SJSA1 (cell line): ENCODE measurements around the gene SLC22A17. TPM values are rescaled to one million over a fixed set of nuclear protein-coding genes. Genes with fewer than 3 reads are reported as not detected.

Source experiments
- DNase-seq, 2 experiments: peaks; one replicate each; pipeline ENCODE4 v3.0.0-alpha.2; 2015 to 2020; ENCODE audit warnings: low spot score in 2 of 2, low read depth in 1 of 2
- H3K27ac ChIP-seq: fragments of 250-450 bp; sonication (Bioruptor Pico); 2 replicates; pipeline ENCODE4 v1.5.1; 2020; ENCODE audit warnings: mild to moderate bottlenecking, moderate library complexity
- H3K27me3 ChIP-seq: fragments of 250-450 bp; sonication (Bioruptor Pico); replicated peaks from 2 replicates; pipeline ENCODE4 v1.5.1; 2020; ENCODE audit warnings: mild to moderate bottlenecking, moderate library complexity
- H3K36me3 ChIP-seq: fragments of 250-450 bp; sonication (Bioruptor Pico); 2 replicates; pipeline ENCODE4 v1.5.1; 2020; ENCODE audit warnings: mild to moderate bottlenecking
- H3K4me1 ChIP-seq: fragments of 250-450 bp; sonication (Bioruptor Pico); replicated peaks from 2 replicates; pipeline ENCODE4 v1.6.1; 2021; ENCODE audit warnings: mild to moderate bottlenecking
- H3K4me3 ChIP-seq: fragments of 250-450 bp; sonication (Bioruptor Pico); 2 replicates; pipeline ENCODE4 v1.5.1; 2020; ENCODE audit warnings: mild to moderate bottlenecking
- H3K9me3 ChIP-seq: fragments of 250-450 bp; sonication (Bioruptor Pico); replicated peaks from 2 replicates; pipeline ENCODE4 v1.5.1; 2020; ENCODE audit warnings: mild to moderate bottlenecking
- total RNA-seq: library from RNA; depleted of rRNA; stranded (reverse); fragments of >200 nt; shearing (Covaris generic); gene quantifications from 2 replicates; pipeline ENCODE4 v1.2.3, GENCODE V29; 2014

Gene SLC22A17
- total RNA-seq, 1 experiment from 2014 or later: 3.2 TPM

DNA sequence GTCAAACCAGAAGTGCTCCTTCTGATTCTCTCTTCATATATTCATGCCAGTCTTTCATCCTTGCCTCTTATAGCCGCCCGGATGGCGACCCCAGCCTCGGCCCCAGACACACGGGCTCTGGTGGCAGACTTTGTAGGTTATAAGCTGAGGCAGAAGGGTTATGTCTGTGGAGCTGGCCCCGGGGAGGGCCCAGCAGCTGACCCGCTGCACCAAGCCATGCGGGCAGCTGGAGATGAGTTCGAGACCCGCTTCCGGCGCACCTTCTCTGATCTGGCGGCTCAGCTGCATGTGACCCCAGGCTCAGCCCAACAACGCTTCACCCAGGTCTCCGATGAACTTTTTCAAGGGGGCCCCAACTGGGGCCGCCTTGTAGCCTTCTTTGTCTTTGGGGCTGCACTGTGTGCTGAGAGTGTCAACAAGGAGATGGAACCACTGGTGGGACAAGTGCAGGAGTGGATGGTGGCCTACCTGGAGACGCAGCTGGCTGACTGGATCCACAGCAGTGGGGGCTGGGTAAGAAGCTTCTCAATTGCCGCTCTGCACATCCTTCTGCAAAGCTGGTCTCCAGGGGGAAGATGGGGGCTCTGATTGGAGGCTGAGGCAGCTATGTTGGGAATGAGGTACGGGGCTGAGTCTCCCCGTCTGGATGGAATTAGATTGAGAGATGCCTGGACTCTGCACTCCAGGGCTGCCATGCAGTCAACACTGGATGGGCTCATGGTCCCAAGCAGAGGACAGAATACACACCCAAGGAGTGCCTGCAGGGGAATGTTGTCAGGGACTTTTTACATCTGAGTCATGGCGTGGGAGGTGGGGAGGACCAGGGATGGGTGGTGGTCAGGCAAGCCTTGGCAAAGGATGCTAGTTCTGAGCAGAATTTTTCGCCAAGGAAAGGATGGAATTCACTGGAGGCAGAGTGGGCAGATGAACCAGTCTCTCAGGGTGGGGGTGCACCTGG lies 44.7 kb downstream of the SLC22A17 start:
- H3K27me3 ChIP-seq: no peaks in the 10 kb centered on the region
- no peaks in the 10 kb centered on the region for H3K9me3 ChIP-seq
- no peak overlapping the region for H3K27ac ChIP-seq
- peaks cover 46% of the 10 kb centered on the region for H3K36me3 ChIP-seq
- H3K4me1 ChIP-seq: peaks cover 16% of the 10 kb centered on the region
- H3K4me3 ChIP-seq: peak overlapping the region; percentile 64
- no peak for DNase-seq

DNA sequence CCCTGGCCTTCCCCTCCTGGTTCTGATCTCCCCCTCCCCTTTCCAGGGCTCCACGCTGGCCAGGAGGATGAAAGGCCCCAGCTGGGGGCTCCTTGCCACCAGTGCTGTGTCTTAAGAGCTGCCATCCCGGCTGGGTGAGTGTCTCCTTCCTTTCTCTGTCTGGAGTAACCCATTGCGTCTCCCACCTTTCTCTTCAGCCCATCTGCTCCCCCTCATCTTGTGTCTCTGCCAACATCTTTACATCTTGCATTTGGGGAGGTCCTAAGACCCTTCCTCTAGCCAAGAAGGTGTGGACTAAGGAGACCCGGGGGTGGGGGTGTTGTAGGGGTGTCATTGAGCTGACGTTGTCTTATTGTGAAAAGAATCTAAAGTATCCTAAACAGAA lies 45.5 kb downstream of the SLC22A17 start:
- H3K9me3 ChIP-seq: no peaks in the 10 kb centered on the region
- no peak for DNase-seq
- peaks cover 24% of the 10 kb centered on the region for H3K4me1 ChIP-seq
- no peaks in the 10 kb centered on the region for H3K27me3 ChIP-seq
- H3K27ac ChIP-seq: peak overlapping the region; percentile 64
- H3K36me3 ChIP-seq: peaks cover 46% of the 10 kb centered on the region
- peak overlapping the region; percentile 64 for H3K4me3 ChIP-seq

DNA sequence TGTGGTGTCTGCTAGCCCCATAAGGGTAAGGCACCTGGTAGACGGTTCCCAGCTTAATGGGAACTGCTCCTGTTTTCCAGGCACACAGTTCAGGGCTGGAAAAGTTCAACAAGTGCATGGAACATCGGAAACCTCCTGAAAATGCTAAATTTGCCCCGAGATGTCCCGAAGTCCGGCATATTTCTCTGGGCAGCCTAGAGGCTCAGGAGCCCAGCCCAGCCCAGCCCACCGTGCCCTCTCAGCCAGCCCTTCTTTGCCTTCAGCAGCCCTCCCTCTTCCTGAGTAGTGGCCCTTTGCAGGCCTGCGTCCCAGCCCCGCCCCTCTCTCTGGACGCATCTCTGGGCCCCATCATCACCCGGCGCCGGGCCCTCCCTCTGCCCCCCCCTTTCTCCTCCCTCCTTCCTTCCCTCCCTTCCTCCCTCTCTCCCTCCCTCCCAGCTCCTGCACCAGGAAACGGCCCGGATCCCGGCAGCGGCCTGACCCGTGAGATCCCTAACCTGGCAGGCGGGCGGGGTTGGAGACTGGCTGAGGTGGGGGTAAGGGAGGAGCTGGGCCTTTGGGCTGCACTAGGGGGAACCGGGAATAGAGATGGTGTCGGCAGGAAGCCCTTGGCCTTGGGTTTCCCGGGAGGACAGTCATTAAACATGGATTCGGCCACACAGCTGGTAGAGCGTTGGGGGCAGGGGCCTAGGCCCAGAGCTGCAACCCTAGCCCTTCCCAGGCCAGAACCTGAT lies 46.1 kb downstream of the SLC22A17 start, which contains the start of gene BCL2L2:
TSS of gene BCL2L2 (plus strand) at position 422 of the 734 bp plus-strand sequence. CDS start 935 bp downstream, outside the sequence.
- peaks cover 27% of the 10 kb centered on the region for H3K4me1 ChIP-seq
- H3K36me3 ChIP-seq: peaks cover 41% of the 10 kb centered on the region
- H3K27ac ChIP-seq: peak within 1 kb of the TSS; percentile 64
- H3K27me3 ChIP-seq: no peaks in the 10 kb centered on the region
- H3K9me3 ChIP-seq: no peaks in the 10 kb centered on the region
- DNase-seq: peak; percentile 78 to 92
- H3K4me3 ChIP-seq: peak within 1 kb of the TSS; percentile 64

- peak within 1 kb of the TSS; percentile 62 for H3K4me3 ChIP-seq
- peaks cover 1% of the 10 kb centered on the region for H3K36me3 ChIP-seq
- peak within 1 kb of the TSS; percentile 24 for H3K27ac ChIP-seq
- peak in 1 of 2 experiments; percentile 52 for DNase-seq
- H3K4me1 ChIP-seq: peaks cover 39% of the 10 kb centered on the region
- no peaks in the 10 kb centered on the region for H3K27me3 ChIP-seq
- no peaks in the 10 kb centered on the region for H3K9me3 ChIP-seq
Measured at GRCh38 chr14:23302290-23303225, 50.1 kb downstream of the SLC22A17 start, which contains the start of gene PPP1R3E. Gene PPP1R3E, minus strand, starts transcription at chr14:23302859. Its CDS starts 283 bp downstream, at chr14:23302576.

- Histone ChIP-seq H3K27me3 (no peaks in the 10 kb centered on the region), H3K4me1 (peaks cover 36% of the 10 kb centered on the region), H3K4me3 (peak overlapping the region; percentile 62), H3K9me3 (no peaks in the 10 kb centered on the region), H3K27ac (peak overlapping the region; percentile 24), H3K36me3 (no peaks in the 10 kb centered on the region)
- DNase-seq: no peak
Measured at GRCh38 chr14:23301969-23302289, 50.8 kb downstream of the SLC22A17 start.

DNA sequence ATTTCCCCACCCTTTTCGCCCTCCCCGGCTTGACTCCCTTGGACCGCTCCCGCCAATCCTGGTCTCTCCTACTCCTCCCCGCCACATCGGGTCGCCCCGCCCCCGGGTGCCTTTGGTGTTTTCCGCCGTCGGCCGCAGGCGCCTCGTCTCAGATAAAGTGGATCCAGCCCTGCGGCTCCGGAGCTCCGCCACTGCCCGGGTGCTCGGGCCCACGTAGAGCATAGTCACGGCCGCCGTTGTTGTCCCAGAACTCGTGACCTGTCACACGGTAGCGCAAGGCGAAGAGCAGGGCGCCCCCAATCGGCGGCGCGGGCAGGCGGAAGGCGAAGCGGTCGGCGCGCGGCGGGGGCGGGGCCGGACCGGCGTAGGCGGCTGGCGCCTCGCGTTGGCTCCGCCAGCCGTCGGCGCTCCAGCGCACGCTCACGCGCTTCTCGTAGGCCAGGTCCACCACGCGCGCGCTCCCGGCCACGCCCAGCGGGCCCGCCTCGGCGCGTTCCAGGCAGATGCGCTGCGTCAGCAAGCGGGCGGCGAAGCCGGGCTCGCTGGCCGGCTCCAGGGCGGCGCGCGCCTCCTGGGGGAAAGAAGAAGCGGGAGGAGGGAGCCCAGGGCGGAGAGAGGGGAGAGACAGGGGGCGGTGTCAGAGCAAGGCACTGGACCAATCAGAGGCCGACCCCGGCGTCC lies 51.3 kb downstream of the SLC22A17 start:
- peak overlapping the region; percentile 62 for H3K4me3 ChIP-seq
- peak; percentile 98 for DNase-seq
- H3K9me3 ChIP-seq: no peaks in the 10 kb centered on the region
- H3K36me3 ChIP-seq: no peaks in the 10 kb centered on the region
- peak overlapping the region; percentile 85 for H3K27ac ChIP-seq
- H3K4me1 ChIP-seq: peaks cover 35% of the 10 kb centered on the region
- no peaks in the 10 kb centered on the region for H3K27me3 ChIP-seq

DNA sequence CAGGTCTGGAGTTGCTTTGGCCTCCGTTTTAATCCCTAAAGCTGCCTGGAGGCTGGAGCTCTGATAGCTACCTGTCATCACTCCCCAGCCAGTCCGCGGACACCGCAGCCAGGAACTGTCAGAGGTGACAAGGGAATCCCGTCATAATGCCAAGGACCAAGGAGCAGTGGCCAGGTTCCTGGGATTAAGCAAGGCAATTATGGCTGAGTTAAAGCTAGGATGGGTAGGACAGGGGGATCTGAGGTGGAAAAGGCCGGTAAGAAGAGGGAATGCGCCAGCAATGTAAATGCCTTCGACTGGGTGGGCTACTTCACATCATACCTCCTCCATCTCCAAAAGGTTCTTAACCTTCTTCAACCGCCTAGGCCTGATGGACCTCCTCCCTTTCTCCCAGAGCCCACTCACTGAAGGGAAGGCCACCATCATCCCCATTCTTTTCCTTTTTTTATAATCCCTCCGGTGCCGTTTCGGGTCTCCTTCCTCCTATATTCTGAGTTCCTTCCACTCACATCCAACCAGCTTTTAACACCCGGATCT lies 51.9 kb downstream of the SLC22A17 start:
- Histone ChIP-seq H3K4me1 (peaks cover 32% of the 10 kb centered on the region), H3K4me3 (peak overlapping the region; percentile 62), H3K36me3 (no peaks in the 10 kb centered on the region), H3K27ac (peak overlapping the region; percentile 33), H3K9me3 (no peaks in the 10 kb centered on the region), H3K27me3 (no peaks in the 10 kb centered on the region)
- peak in 1 of 2 experiments; percentile 40 for DNase-seq

DNA sequence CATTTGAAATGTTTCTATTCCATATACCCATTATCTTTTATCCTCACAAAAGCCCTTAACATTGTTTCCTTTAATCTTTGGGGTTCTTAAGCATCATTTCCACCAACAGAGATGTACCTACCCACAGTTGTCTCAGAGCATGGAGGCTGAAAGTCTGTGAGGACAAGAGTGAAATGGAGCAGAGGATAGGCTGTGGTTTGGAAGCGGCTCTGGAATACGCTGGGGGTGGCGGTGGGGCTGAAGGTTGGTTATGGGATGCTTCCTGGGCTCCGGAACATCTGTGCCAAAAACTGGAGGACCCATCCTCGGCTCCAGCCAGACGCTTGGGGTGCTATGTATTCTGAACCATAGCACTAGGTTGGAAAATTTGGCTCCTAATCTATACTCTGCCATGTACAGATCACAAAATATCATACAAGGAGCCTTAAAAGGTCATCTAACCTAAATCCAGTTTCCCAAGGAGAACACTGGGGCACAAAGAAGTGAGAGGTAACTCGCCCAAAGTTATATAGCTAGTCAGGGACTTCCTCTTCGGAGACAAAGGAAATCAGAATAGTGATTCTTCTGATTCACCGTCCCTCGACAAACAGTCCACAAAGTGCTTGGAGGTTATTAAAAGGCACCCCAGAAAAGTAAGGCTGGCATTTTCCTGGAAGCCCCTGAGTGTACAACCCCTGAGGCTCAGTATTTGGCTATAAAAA lies 52.6 kb downstream of the SLC22A17 start:
- DNase-seq: no peak
- Histone ChIP-seq H3K27ac (peak overlapping the region; percentile 33; the same call in 1 of the 2 replicates), H3K4me3 (peak overlapping the region; percentile 62), H3K9me3 (no peaks in the 10 kb centered on the region), H3K36me3 (no peaks in the 10 kb centered on the region), H3K4me1 (peaks cover 32% of the 10 kb centered on the region), H3K27me3 (no peaks in the 10 kb centered on the region)

DNA sequence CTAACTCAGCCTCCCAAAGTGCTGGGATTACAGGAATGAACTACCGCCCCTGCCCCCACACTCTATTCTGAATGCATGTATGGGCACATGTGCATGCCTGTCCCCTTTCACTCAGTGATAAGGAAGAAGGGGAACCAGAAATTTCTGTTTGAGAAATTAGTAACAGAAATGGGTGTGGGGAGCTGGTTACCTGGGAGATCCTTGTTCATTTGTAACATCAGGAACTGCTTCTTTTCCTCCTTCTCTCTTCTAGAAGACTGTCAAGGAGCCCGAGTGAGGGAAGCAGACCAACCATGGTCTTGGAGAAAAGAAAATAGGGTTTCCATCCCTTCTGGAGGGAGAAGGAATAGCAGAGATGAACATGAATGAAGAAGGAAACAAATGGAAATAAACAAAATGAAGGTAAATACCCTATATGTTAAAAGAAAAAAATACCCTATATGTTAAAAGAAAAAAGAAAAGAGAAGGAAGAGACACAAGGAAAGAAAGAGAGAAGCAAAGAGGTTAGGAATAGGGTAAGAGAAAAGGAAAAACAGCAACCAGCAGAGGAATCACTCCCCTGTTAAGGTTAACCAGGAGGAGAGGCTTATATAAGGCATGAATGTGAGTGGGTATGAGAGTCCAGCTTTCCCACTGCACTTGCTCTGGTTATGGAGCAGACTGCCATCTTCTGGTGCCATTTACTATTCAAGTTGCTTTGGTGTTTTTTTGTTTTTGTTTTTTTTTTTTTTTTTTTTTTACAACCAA lies 53.3 kb downstream of the SLC22A17 start:
- peak in 1 of 2 experiments; percentile 28 for DNase-seq
- Histone ChIP-seq H3K4me1 (peaks cover 35% of the 10 kb centered on the region), H3K27ac (no peak overlapping the region), H3K4me3 (no peak overlapping the region), H3K9me3 (no peaks in the 10 kb centered on the region), H3K36me3 (no peaks in the 10 kb centered on the region), H3K27me3 (no peaks in the 10 kb centered on the region)

GRCh38 chr14:23297611-23298277 lies 54.9 kb downstream of the SLC22A17 start:
- H3K36me3 ChIP-seq: no peaks in the 10 kb centered on the region
- H3K27ac ChIP-seq: no peak overlapping the region
- H3K27me3 ChIP-seq: no peaks in the 10 kb centered on the region
- H3K4me1 ChIP-seq: peaks cover 33% of the 10 kb centered on the region
- no peak overlapping the region for H3K4me3 ChIP-seq
- DNase-seq: no peak
- H3K9me3 ChIP-seq: no peaks in the 10 kb centered on the region

- Histone ChIP-seq H3K4me3 (no peak overlapping the region), H3K36me3 (no peaks in the 10 kb centered on the region), H3K4me1 (peaks cover 27% of the 10 kb centered on the region), H3K27me3 (no peaks in the 10 kb centered on the region), H3K9me3 (no peaks in the 10 kb centered on the region), H3K27ac (no peak overlapping the region)
- no peak for DNase-seq
Measured at GRCh38 chr14:23297096-23297495, 55.6 kb downstream of the SLC22A17 start.
